IMR-90 (cell line): ENCODE results near the gene PITPNM3. TPM values are rescaled to one million over a fixed set of nuclear protein-coding genes. Genes with fewer than 3 reads are reported as not detected.

Source experiments
- ATAC-seq: fragments of 200-7000 bp; cut with Tn5 transposase; 2 replicates; pipeline ENCODE4 v1.9.1; 2020; ENCODE audit warnings: low read depth, mild to moderate bottlenecking, moderate library complexity
- BruUV-seq: library from RNA; stranded (reverse); fragments of 400-500 nt; replicated peaks from 2 replicates; lab custom pipeline; 2021; lab: Mats Ljungman, UMichigan
- CTCF ChIA-PET: fragments of 300-600 bp; formaldehyde crosslinking; extraction: SDS; loops from one replicate; lab custom pipeline; 2021; ENCODE audit warnings: antibody characterized with exemption; lab: Yijun Ruan, JAX
- POLR2A ChIA-PET: fragments of 300-600 bp; sonication (Branson Sonifier 250); formaldehyde crosslinking; loops from one replicate; lab custom pipeline; 2022; ENCODE audit warnings: antibody characterized with exemption; ENCODE audit not compliant: unreplicated experiment; lab: Charles Lee
- DNase-seq: peaks from one replicate; pipeline ENCODE4 v3.0.0; 2013
- H2AFZ ChIP-seq: replicated peaks from 2 replicates; pipeline ENCODE3; 2013; ENCODE audit warnings: low read length, mild to moderate bottlenecking; ENCODE audit not compliant: poor library complexity
- H2AK5ac ChIP-seq: 2 replicates; pipeline ENCODE4 v1.6.1; 2013; ENCODE audit warnings: low read depth, low read length, inconsistent platforms
- H2AK9ac ChIP-seq: replicated peaks from 2 replicates; pipeline ENCODE3; 2013; ENCODE audit warnings: mild to moderate bottlenecking, low read depth, low read length, moderate library complexity; ENCODE audit not compliant: poor library complexity
- H2BK120ac ChIP-seq: 2 replicates; pipeline ENCODE4 v1.6.1; 2013; ENCODE audit warnings: low read depth, low read length, inconsistent platforms
- H2BK15ac ChIP-seq: 3 replicates; pipeline ENCODE4 v1.6.1; 2013; ENCODE audit warnings: low read depth, low read length, inconsistent platforms
- H2BK20ac ChIP-seq: 2 replicates; pipeline ENCODE4 v1.6.1; 2013; ENCODE audit warnings: low read depth, mild to moderate bottlenecking, inconsistent platforms, low read length, moderate library complexity
- H2BK5ac ChIP-seq: 2 replicates; pipeline ENCODE4 v1.6.1; 2013; ENCODE audit warnings: mild to moderate bottlenecking, low read depth, low read length, inconsistent platforms; ENCODE audit not compliant: poor library complexity, severe bottlenecking
- H3K14ac ChIP-seq: replicated peaks from 2 replicates; pipeline ENCODE4 v1.6.1; 2013; ENCODE audit warnings: low read depth, low read length, inconsistent platforms
- H3K18ac ChIP-seq: 2 replicates; pipeline ENCODE4 v1.6.1; 2013; ENCODE audit warnings: low read depth, low read length, control low read depth
- H3K23ac ChIP-seq: 2 replicates; pipeline ENCODE4 v1.6.1; 2013; ENCODE audit warnings: low read depth, low read length, inconsistent platforms
- H3K27ac ChIP-seq: 2 replicates; pipeline ENCODE4 v1.5.1; 2013; ENCODE audit warnings: mild to moderate bottlenecking, control low read depth, low read length; ENCODE audit not compliant: insufficient read depth
- H3K27me3 ChIP-seq: 2 replicates; pipeline ENCODE4 v1.6.1; 2013; ENCODE audit warnings: low read length; ENCODE audit not compliant: control insufficient read depth, insufficient read depth
- H3K36me3 ChIP-seq: 2 replicates; pipeline ENCODE4 v1.6.1; 2013; ENCODE audit warnings: low read length, mixed read lengths; ENCODE audit not compliant: control insufficient read depth, insufficient read depth
- H3K4ac ChIP-seq: 2 replicates; pipeline ENCODE4 v1.6.1; 2013; ENCODE audit warnings: low read depth, low read length, inconsistent platforms
- H3K4me1 ChIP-seq: 2 replicates; pipeline ENCODE4 v1.6.1; 2013; ENCODE audit warnings: low read length, mixed read lengths; ENCODE audit not compliant: control insufficient read depth, insufficient read depth
- H3K4me2 ChIP-seq: 2 replicates; pipeline ENCODE4 v1.6.1; 2013; ENCODE audit warnings: low read depth, mild to moderate bottlenecking, control low read depth, low read length, moderate library complexity
- H3K4me3 ChIP-seq: 2 replicates; pipeline ENCODE4 v1.5.1; 2013; ENCODE audit warnings: low read depth, mild to moderate bottlenecking, control low read depth, low read length, moderate library complexity; ENCODE audit not compliant: insufficient read depth
- H3K56ac ChIP-seq: 2 replicates; pipeline ENCODE4 v1.6.1; 2013; ENCODE audit warnings: low read length, inconsistent platforms; ENCODE audit not compliant: insufficient read depth; ENCODE audit errors: extremely low read depth
- H3K79me1 ChIP-seq, 2 experiments: 2 replicates each; pipeline ENCODE4 v1.6.1; 2013; ENCODE audit warnings: low read length in 2 of 2, inconsistent platforms in 1 of 2, low read depth in 1 of 2
- H3K9ac ChIP-seq: 2 replicates; pipeline ENCODE4 v1.6.1; 2013; ENCODE audit warnings: low read depth, low read length, control low read depth
- H3K9me1 ChIP-seq: 2 replicates; pipeline ENCODE4 v1.6.1; 2013; ENCODE audit warnings: low read length, inconsistent platforms; ENCODE audit not compliant: insufficient read depth
- H3K9me3 ChIP-seq: 2 replicates; pipeline ENCODE4 v1.6.1; 2013; ENCODE audit warnings: low read length; ENCODE audit not compliant: control insufficient read depth, insufficient read depth
- H4K20me1 ChIP-seq: 2 replicates; pipeline ENCODE4 v1.6.1; 2013; ENCODE audit warnings: low read length, inconsistent platforms; ENCODE audit not compliant: insufficient read depth
- H4K5ac ChIP-seq: 2 replicates; pipeline ENCODE4 v1.6.1; 2013; ENCODE audit warnings: mild to moderate bottlenecking, low read depth, low read length, control low read depth
- H4K8ac ChIP-seq, 2 experiments: 2 replicates each; pipeline ENCODE4 v1.6.1; 2013; ENCODE audit warnings: low read depth in 2 of 2, low read length in 2 of 2, control low read depth in 1 of 2, inconsistent platforms in 1 of 2
- H4K91ac ChIP-seq: 2 replicates; pipeline ENCODE4 v1.6.1; 2013; ENCODE audit warnings: low read depth, low read length, inconsistent platforms; ENCODE audit not compliant: insufficient read depth
- BHLHE40 ChIP-seq: fragments of 150-350 bp; IDR thresholded peaks from 2 replicates; pipeline ENCODE4 v1.6.1; 2016; ENCODE audit warnings: mild to moderate bottlenecking, low read depth, low read length
- CEBPB ChIP-seq: IDR thresholded peaks from 2 replicates; pipeline ENCODE4 v1.6.1; 2012; ENCODE audit warnings: low read depth, low read length, improper control_type of control experiment
- CHD1 ChIP-seq: IDR thresholded peaks from 2 replicates; pipeline ENCODE4 v1.6.1; 2012; ENCODE audit warnings: low read depth, low read length, improper control_type of control experiment
- CTCF ChIP-seq: conservative IDR thresholded peaks from 2 replicates; pipeline ENCODE4 v1.5.1; 2012; ENCODE audit warnings: mild to moderate bottlenecking, low read depth, low read length, improper control_type of control experiment
- FOS ChIP-seq: fragments of 150-350 bp; IDR thresholded peaks from 2 replicates; pipeline ENCODE4 v1.6.1; 2016; ENCODE audit warnings: low read depth, low read length
- MAFK ChIP-seq: IDR thresholded peaks from 2 replicates; pipeline ENCODE4 v1.6.1; 2012; ENCODE audit warnings: low read depth, low read length, improper control_type of control experiment
- MAZ ChIP-seq: IDR thresholded peaks from 2 replicates; pipeline ENCODE4 v1.6.1; 2012; ENCODE audit warnings: low read depth, mild to moderate bottlenecking, low read length, improper control_type of control experiment, moderate library complexity, borderline replicate concordance
- MXI1 ChIP-seq: IDR thresholded peaks from 2 replicates; pipeline ENCODE4 v1.6.1; 2012; ENCODE audit warnings: low read depth, mild to moderate bottlenecking, low read length, moderate library complexity, borderline replicate concordance
- NFE2L2 ChIP-seq: fragments of 150-350 bp; IDR thresholded peaks from 2 replicates; pipeline ENCODE4 v1.6.1; 2016; ENCODE audit warnings: low read depth, mild to moderate bottlenecking, low read length
- POLR2A ChIP-seq: IDR thresholded peaks from 2 replicates; pipeline ENCODE4 v1.6.1; 2012; ENCODE audit warnings: mild to moderate bottlenecking, low read depth, low read length
- RAD21 ChIP-seq: IDR thresholded peaks from 2 replicates; pipeline ENCODE4 v1.6.1; 2012; ENCODE audit warnings: low read length, improper control_type of control experiment
- RCOR1 ChIP-seq: IDR thresholded peaks from 2 replicates; pipeline ENCODE4 v1.6.1; 2012; ENCODE audit warnings: mild to moderate bottlenecking, low read length, improper control_type of control experiment; ENCODE audit not compliant: insufficient replicate concordance
- RFX5 ChIP-seq: IDR thresholded peaks from 2 replicates; pipeline ENCODE4 v1.8.0; 2012; ENCODE audit warnings: low read depth, mild to moderate bottlenecking, low read length, moderate library complexity
- SMC3 ChIP-seq: fragments of 150-350 bp; IDR thresholded peaks from 2 replicates; pipeline ENCODE4 v1.6.1; 2016; ENCODE audit warnings: low read depth, mild to moderate bottlenecking, antibody characterized with exemption, low read length, moderate library complexity
- WGBS, 2 experiments: methylation state at CpG; one replicate each; pipeline versions ENCODE4 v1.1.5 to v1.1.7; 2013; ENCODE audit warnings: missing lambda C conversion rate in 2 of 2; ENCODE audit not compliant: insufficient read length in 1 of 2; ENCODE audit errors: extremely low coverage in 2 of 2; 5-methylcytosine and 5-hydroxymethylcytosine counted together
- dilution Hi-C: fragments of 300-500 bp; cut with HindIII; formaldehyde crosslinking; loops from one replicate; pipeline ENCODE4 v1.14.3; 2018; ENCODE audit warnings: low sequenced_read_pairs; ENCODE audit not compliant: unreplicated experiment
- in situ Hi-C: fragments of 300-500 bp; cut with MboI; formaldehyde crosslinking; loops from 3 replicates; pipeline ENCODE4 v1.14.3; 2019; ENCODE audit warnings: low sequenced_read_pairs, inconsistent platforms, mixed read lengths
- intact Hi-C: fragments of 100-400 bp; cut with micrococcal nuclease; formaldehyde crosslinking; loops from 2 replicates; pipeline ENCODE4 v1.10.0; 2022
- polyA plus RNA-seq, 3 experiments: library from polyadenylated mRNA; depleted of rRNA; stranded (reverse); fragments of >200 nt; gene quantifications; 2 replicates each; pipeline ENCODE4 v1.2.3, GENCODE V29; 2012; ENCODE audit warnings: low replicate concordance in 1 of 3
- total RNA-seq: library from RNA; depleted of rRNA; stranded (reverse); fragments of >200 nt; gene quantifications from 2 replicates; pipeline ENCODE4 v1.2.3, GENCODE V29; 2012
- TF ChIP-seq, protein P1 (sequence below): fragments of 150-350 bp; IDR thresholded peaks from 2 replicates; pipeline ENCODE4 v1.6.1; 2016; ENCODE audit warnings: low read depth, mild to moderate bottlenecking, low read length, moderate library complexity, borderline replicate concordance
- TF ChIP-seq, protein P2 (sequence below): fragments of 150-350 bp; IDR thresholded peaks from 2 replicates; pipeline ENCODE4 v1.6.1; 2017; ENCODE audit warnings: mild to moderate bottlenecking, antibody characterized with exemption, low read length, low read depth

The PITPNM3 gene
- total and polyA plus RNA-seq, 2 of the 4 experiments (the other 2 are of a cell fraction) = 0.54 to 1.7 TPM

- intact Hi-C loops = no loop called here
- Histone ChIP-seq H3K27ac (peak overlapping the region; percentile 56; the same call in 1 of the 2 replicates), H2AK5ac (no peak overlapping the region), H4K91ac (no peak overlapping the region), H2BK5ac (no peak overlapping the region), H3K36me3 (peaks cover 39% of the 10 kb centered on the region), H3K9me3 (no peaks in the 10 kb centered on the region), H3K23ac (no peak overlapping the region; the same call in 1 of the 2 replicates), H3K4ac (no peak overlapping the region), H3K14ac (no peak overlapping the region), H3K79me1 (peaks cover 16 to 30% of the 10 kb centered on the region in 2 experiments; a peak in 3 of 4 replicates), H3K56ac (no peak overlapping the region), H3K18ac (no peak overlapping the region), H2AFZ (no peak overlapping the region), H2BK20ac (no peak overlapping the region), H4K5ac (no peak overlapping the region; the same call in 1 of the 2 replicates), H2BK120ac (no peak overlapping the region), H3K4me1 (peaks cover 1% of the 10 kb centered on the region; the same call in 1 of the 2 replicates), H4K8ac (no peak overlapping the region), H3K4me2 (peak overlapping the region; percentile 18; the same call in 1 of the 2 replicates), H3K9ac (no peak overlapping the region), H2BK15ac (no peak overlapping the region), H3K9me1 (no peaks in the 10 kb centered on the region; the same call in 1 of the 2 replicates), H3K27me3 (no peaks in the 10 kb centered on the region), H3K4me3 (no peak overlapping the region), H2AK9ac (no peak overlapping the region), H4K20me1 (no peaks in the 10 kb centered on the region)
- in situ Hi-C loops = no loop called here
- ChIA-PET CTCF (no interaction called here), POLR2A (no interaction called here)
- BruUV-seq = no TSS peak
- no peak for TF ChIP-seq RAD21
- no peak for TF ChIP-seq POLR2A
- no peak for TF ChIP-seq NFE2L2
- no peak for TF ChIP-seq RCOR1
- TF ChIP-seq, protein P1, sequence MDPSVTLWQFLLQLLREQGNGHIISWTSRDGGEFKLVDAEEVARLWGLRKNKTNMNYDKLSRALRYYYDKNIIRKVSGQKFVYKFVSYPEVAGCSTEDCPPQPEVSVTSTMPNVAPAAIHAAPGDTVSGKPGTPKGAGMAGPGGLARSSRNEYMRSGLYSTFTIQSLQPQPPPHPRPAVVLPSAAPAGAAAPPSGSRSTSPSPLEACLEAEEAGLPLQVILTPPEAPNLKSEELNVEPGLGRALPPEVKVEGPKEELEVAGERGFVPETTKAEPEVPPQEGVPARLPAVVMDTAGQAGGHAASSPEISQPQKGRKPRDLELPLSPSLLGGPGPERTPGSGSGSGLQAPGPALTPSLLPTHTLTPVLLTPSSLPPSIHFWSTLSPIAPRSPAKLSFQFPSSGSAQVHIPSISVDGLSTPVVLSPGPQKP = no peak
- no peak for TF ChIP-seq SMC3
- TF ChIP-seq BHLHE40 = no peak
- no peak for TF ChIP-seq FOS
- TF ChIP-seq MAFK = no peak
- no peak for TF ChIP-seq CEBPB
- no peak for TF ChIP-seq CTCF
- TF ChIP-seq MXI1 = no peak
- no peak for TF ChIP-seq MAZ
- no peak for TF ChIP-seq CHD1
- TF ChIP-seq, protein P2, sequence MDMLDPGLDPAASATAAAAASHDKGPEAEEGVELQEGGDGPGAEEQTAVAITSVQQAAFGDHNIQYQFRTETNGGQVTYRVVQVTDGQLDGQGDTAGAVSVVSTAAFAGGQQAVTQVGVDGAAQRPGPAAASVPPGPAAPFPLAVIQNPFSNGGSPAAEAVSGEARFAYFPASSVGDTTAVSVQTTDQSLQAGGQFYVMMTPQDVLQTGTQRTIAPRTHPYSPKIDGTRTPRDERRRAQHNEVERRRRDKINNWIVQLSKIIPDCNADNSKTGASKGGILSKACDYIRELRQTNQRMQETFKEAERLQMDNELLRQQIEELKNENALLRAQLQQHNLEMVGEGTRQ = no peak
- TF ChIP-seq RFX5 = no peak
- dilution Hi-C loops = no loop called here
- DNase-seq (peak; percentile 30), ATAC-seq (peak; percentile 82)
- WGBS, 2 experiments = no CpG with 5 or more reads among the region's 3 CpGs
Measured at GRCh38 chr17:6603744-6604325, 47.5 kb upstream of the PITPNM3 start.
